Dendritic cell treated with granulocyte-macrophage colony-stimulating factor and Interleukin-4, amounts not matched to agents 40 ng/mL and 50 ng/mL, for 4 days (primary cell): ENCODE measurements around the gene TSPAN13.

Experiments used
- H3K27ac Mint-ChIP-seq: one replicate; pipeline ENCODE4 v1.8.0; 2022; ENCODE audit warnings: mild to moderate bottlenecking, mixed read lengths
- H3K27me3 Mint-ChIP-seq: one replicate; pipeline ENCODE4 v1.8.0; 2022; ENCODE audit warnings: mild to moderate bottlenecking, mixed read lengths
- H3K36me3 Mint-ChIP-seq: one replicate; pipeline ENCODE4 v1.8.0; 2022; ENCODE audit warnings: low read depth, mixed read lengths
- H3K4me1 Mint-ChIP-seq: one replicate; pipeline ENCODE4 v1.8.0; 2022; ENCODE audit warnings: low read depth, mixed read lengths
- H3K4me3 Mint-ChIP-seq: one replicate; pipeline ENCODE4 v1.8.0; 2022; ENCODE audit warnings: mild to moderate bottlenecking, moderate library complexity, mixed read lengths
- H3K9me3 Mint-ChIP-seq: one replicate; pipeline ENCODE4 v1.8.0; 2022; ENCODE audit warnings: mixed read lengths
- intact Hi-C: fragments of 100-400 bp; cut with micrococcal nuclease; formaldehyde crosslinking; loops from one replicate; pipeline ENCODE4 v1.15.0; 2022

TSPAN13 gene

DNA sequence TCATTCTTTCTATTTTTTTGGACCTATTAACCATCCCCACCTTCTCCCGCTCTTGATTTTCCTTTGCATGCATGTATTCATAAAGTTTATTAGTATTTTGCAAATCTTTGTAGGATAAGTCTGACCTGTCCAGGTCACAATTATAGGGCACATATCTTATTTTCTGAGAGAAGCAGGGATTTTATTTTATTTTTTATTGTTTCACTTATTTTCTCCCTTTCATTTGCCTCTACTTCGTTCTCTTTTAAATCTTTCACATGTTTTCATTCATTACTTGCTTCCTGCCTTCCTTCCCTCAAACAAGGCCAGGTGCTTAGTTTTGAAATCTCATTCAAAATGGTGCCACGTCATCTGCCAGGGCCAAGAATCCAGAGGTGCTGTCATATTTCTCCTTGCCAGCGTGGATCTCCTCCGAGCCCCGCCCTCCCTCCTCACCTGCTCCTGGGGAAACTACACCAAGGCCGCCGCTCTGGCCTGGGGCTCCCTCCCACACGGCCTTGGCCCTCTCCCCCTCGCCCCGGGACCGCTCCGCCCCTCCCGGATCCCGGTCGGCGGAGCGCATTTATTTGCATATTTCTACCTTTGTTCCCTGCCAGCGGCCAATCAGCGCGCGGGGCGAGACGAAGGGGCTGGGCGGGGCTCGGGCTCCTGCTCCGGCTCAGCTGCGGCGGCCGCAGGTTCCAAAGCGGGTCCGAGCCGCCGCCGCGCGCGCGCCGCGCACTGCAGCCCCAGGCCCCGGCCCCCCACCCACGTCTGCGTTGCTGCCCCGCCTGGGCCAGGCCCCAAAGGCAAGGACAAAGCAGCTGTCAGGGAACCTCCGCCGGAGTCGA, at the start of gene TSPAN13:
TSPAN13 (plus strand) TSS at position 654 of the 830 bp plus-strand sequence. CDS start 213 bp downstream, outside the sequence.
- Mint-ChIP-seq H3K9me3 (no peaks in the 10 kb centered on the region), H3K4me1 (peaks cover 24% of the 10 kb centered on the region), H3K36me3 (no peaks in the 10 kb centered on the region), H3K27me3 (peaks cover 34% of the 10 kb centered on the region), H3K4me3 (peak within 1 kb of the TSS; percentile 77), H3K27ac (no peak within 1 kb of the TSS)
- intact Hi-C loops = no loop called here

DNA sequence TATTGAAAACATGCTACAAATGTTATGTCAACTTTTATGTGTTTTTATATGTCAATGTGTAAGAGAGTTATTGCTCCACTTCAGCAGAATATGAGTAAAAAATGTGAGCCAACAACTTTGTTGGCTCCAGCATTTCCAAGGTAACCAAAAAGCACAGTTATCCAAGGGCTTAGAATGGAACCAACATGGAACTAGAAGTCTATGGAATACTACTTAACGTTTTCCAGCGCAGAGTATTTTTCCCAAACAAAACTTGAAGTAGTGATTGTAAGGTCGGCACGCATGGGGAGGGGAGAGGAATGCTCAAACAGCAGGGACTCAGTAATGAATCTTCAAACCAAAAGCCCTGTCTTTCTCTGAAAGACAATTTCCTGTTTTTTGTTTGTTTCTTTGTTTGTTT, 45.0 kb upstream of the TSPAN13 start:
- Mint-ChIP-seq H3K4me3 (no peak overlapping the region), H3K4me1 (no peaks in the 10 kb centered on the region), H3K9me3 (no peaks in the 10 kb centered on the region), H3K27ac (no peak overlapping the region), H3K36me3 (peaks cover 70% of the 10 kb centered on the region), H3K27me3 (no peaks in the 10 kb centered on the region)
- intact Hi-C loops = no loop called here

DNA sequence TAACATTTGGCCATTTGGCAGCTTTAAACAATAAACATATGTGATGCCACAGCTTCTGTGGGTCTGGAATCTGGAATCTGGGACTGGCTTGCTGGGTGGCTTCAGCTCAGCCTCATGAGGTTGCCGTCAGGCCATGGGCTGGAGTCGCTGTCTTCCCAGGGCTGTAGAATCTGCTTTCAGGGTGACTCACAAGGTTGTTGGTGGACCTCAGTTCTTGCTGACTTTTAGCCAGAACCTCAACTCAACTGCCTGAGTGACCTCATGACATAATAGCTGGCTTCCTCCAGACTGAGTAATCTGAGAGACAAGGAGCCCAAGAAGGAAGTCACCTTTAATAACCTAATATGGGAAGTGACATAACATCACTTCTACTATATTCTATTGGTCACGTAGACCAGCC, 44.6 kb upstream of the TSPAN13 start:
- Mint-ChIP-seq H3K27ac (no peak overlapping the region), H3K27me3 (no peaks in the 10 kb centered on the region), H3K9me3 (no peaks in the 10 kb centered on the region), H3K4me1 (no peaks in the 10 kb centered on the region), H3K36me3 (peaks cover 66% of the 10 kb centered on the region), H3K4me3 (no peak overlapping the region)
- intact Hi-C loops = no loop called here

DNA sequence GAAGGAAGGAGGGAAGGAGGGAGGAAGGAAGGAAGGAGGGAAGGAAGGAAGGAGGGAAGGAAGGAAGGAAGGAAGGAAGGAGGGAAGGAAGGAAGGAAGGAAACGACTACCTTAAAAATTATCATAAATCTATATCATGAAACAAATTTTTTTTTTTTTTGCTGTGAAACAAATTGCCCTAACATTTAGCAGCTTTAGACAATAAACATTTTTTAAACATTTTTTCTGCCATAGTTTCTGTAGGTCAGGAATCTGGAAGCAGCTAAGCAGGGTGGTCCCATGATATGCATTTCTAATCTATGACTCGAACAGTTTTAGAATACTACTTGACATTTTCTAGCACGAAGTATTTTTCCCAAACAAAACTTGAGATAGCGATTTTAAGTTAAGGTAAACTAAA, 42.9 kb upstream of the TSPAN13 start:
- no peak overlapping the region for H3K4me3 Mint-ChIP-seq
- intact Hi-C loops = no loop called here
- no peaks in the 10 kb centered on the region for H3K27me3 Mint-ChIP-seq
- H3K27ac Mint-ChIP-seq = peak overlapping the region; percentile 16
- peaks cover 49% of the 10 kb centered on the region for H3K36me3 Mint-ChIP-seq
- H3K4me1 Mint-ChIP-seq = no peaks in the 10 kb centered on the region
- no peaks in the 10 kb centered on the region for H3K9me3 Mint-ChIP-seq

DNA sequence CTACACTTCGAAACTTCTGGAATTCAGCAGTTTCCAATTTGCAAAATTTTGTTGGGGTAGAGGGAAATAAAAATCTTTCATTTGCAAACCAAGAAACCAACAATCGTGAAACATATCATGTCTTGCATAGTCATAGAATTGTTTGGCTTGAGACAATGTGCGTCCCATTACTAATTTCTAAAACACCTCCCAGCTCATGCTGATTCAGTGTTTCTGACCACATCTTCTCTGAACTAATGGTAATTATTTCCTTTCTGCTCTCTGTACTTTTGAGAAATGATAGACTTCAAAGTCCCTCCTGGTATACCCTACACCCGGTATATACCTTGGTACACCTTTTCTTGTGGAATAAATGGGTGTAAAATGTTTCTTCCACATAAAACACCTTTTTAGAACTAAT, 41.8 kb upstream of the TSPAN13 start:
- no peaks in the 10 kb centered on the region for H3K4me1 Mint-ChIP-seq
- H3K27ac Mint-ChIP-seq = no peak overlapping the region
- peaks cover 46% of the 10 kb centered on the region for H3K36me3 Mint-ChIP-seq
- intact Hi-C loops = no loop called here
- no peaks in the 10 kb centered on the region for H3K27me3 Mint-ChIP-seq
- H3K4me3 Mint-ChIP-seq = no peak overlapping the region
- H3K9me3 Mint-ChIP-seq = no peaks in the 10 kb centered on the region

DNA sequence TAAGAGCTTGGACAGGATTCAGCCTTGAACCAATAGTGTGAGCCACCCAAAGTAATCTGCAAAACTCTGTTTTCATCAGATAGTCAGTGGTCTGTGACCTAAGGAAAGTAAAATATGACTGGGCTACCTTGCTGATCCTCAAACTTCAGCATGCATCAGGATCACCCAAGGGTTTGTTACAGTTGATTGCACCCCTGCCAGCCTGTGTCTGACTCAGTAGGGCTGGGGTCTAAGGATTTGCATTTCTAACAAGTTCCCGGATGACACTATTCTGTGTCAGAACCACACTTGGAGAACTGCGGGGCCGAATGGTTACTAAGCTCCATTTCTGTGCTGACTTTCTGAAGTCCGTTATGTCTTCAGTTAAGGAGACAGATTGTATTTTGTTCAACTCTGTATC, 40.6 kb upstream of the TSPAN13 start:
- Mint-ChIP-seq H3K27ac (no peak overlapping the region), H3K4me1 (no peaks in the 10 kb centered on the region), H3K4me3 (no peak overlapping the region), H3K27me3 (no peaks in the 10 kb centered on the region), H3K9me3 (no peaks in the 10 kb centered on the region), H3K36me3 (peaks cover 39% of the 10 kb centered on the region)
- intact Hi-C loops = no loop called here

DNA sequence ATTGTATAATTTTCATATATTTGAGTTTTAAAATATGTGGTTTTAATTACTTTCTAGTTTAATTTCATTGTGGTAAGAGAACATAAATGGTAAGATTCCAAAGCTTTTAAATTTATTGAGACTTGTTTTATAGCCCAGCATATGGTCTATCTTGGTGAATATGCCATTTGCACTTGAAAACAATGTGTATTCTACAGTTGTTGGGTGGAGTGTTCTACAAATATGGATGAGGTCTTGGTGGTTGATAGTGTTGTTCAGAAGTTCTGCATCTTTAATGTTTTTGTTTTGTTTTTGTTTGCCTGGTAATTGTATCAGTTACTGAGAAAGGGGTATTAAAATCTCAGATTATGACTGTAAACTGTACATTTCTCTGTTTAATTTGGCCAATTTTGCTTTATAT, 37.6 kb upstream of the TSPAN13 start:
- Mint-ChIP-seq H3K9me3 (no peaks in the 10 kb centered on the region), H3K4me3 (no peak overlapping the region), H3K36me3 (peaks cover 20% of the 10 kb centered on the region), H3K4me1 (no peaks in the 10 kb centered on the region), H3K27ac (no peak overlapping the region), H3K27me3 (no peaks in the 10 kb centered on the region)
- intact Hi-C loops = no loop called here

DNA sequence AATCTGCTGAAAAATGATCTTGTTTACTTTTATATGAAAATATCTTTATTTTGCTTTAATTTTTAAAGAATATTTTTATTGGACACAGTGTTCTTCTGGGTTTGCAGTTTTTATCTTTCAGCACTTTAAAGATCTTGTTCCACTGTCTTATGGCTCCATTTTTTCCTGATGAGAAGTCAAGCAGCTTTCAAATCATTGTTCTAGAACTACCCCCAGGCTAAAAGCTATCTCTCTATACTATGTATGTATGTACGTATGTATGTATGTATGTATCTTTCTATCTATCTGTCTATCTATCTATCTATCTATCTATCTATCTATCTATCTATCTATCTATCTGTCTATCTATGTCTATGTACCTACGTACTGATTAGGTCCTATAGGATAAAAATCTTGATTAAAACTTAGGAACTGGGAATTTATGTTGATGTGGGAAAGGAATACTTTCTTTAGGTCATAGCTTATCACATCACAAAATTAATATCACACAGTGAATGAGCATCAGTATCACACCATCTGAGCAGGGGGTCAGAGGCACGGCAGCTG, 35.4 kb upstream of the TSPAN13 start:
- intact Hi-C loops = no loop called here
- no peak overlapping the region for H3K27ac Mint-ChIP-seq
- H3K27me3 Mint-ChIP-seq = no peaks in the 10 kb centered on the region
- no peaks in the 10 kb centered on the region for H3K9me3 Mint-ChIP-seq
- no peaks in the 10 kb centered on the region for H3K4me1 Mint-ChIP-seq
- peaks cover 9% of the 10 kb centered on the region for H3K36me3 Mint-ChIP-seq
- H3K4me3 Mint-ChIP-seq = no peak overlapping the region

DNA sequence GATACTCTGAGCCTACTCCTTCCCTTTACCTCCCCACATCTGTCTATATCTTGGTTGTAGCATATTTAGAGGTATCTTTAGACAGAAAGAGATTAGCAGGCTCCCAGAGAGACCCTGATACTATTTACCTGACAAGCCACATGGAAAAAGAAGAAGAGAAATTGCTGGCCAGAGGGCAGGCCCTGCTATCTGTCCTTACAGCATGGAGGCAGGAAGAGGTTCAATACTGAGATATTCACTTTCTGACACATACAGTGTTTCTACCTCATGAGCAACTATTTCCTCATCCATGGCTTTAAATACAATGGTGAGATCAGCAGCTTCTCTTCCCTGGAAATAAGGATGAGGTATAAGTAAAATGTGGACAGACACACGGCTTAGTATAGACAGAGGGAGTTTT, 33.9 kb upstream of the TSPAN13 start:
- H3K4me1 Mint-ChIP-seq = no peaks in the 10 kb centered on the region
- H3K4me3 Mint-ChIP-seq = no peak overlapping the region
- no peaks in the 10 kb centered on the region for H3K9me3 Mint-ChIP-seq
- intact Hi-C loops = no loop called here
- H3K27ac Mint-ChIP-seq = no peak overlapping the region
- peaks cover 9% of the 10 kb centered on the region for H3K36me3 Mint-ChIP-seq
- H3K27me3 Mint-ChIP-seq = no peaks in the 10 kb centered on the region

DNA sequence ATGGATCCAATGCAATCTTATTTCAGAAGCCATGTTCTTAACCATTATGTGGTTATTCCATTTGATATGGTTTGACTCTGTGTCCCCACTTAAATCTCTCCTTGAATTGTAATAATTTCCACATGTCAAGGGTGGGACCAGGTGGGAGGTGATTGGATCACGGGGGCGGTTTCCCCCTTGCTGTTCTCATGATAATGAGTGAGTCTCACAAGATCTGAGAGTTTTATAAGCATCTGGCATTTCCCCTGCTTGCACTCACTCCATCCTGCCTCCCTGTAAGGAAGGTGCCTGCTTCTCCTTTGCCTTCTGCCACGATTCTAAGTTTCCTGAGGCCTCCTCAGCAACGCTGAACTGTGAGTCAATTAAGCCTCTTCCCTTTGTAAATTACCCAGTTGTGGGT, 32.0 kb upstream of the TSPAN13 start:
- Mint-ChIP-seq H3K27me3 (no peaks in the 10 kb centered on the region), H3K4me1 (no peaks in the 10 kb centered on the region), H3K9me3 (no peaks in the 10 kb centered on the region), H3K4me3 (no peak overlapping the region), H3K27ac (no peak overlapping the region), H3K36me3 (peaks cover 3% of the 10 kb centered on the region)
- intact Hi-C loops = no loop called here

DNA sequence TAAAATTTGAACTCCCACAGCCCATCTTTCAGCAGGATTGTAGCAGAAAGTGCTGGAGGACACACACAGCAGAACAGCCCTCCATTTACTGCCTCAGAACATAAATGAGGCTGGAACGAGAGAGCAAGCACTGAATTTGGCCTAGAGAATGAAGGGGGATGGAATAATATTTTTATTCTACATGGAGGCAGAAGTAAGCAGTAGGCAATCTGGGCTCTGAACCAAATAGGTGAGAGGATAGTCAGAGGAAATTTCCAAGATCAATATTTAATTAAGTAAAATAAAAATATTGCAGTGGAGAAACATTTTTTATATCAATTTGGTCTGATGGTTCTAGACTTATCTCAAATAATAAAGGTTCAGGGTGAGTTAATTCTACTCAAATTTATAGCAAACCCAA, 29.2 kb upstream of the TSPAN13 start:
- no peak overlapping the region for H3K4me3 Mint-ChIP-seq
- no peaks in the 10 kb centered on the region for H3K4me1 Mint-ChIP-seq
- H3K36me3 Mint-ChIP-seq = no peaks in the 10 kb centered on the region
- H3K27me3 Mint-ChIP-seq = no peaks in the 10 kb centered on the region
- intact Hi-C loops = no loop called here
- H3K9me3 Mint-ChIP-seq = no peaks in the 10 kb centered on the region
- H3K27ac Mint-ChIP-seq = no peak overlapping the region

DNA sequence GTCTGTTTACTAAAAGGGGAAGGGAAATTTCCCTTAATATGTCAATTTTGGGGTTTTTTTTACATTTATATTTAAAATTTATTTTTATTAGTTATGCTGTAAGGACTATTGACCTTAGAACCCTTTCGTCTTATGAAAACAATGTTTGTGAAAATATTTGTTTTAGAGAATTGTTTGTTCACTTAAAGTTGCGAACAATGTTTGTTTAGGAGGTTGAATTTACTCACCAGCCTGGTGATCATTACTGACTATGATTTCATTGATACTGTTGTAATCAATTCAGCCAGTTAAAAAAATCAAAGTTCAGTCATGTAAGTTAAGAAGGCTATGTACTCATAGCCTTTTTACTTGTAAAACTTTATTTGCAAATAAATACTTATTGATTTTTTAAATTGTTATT, 27.4 kb upstream of the TSPAN13 start:
- Mint-ChIP-seq H3K27me3 (no peaks in the 10 kb centered on the region), H3K27ac (no peak overlapping the region), H3K9me3 (no peaks in the 10 kb centered on the region), H3K4me1 (peaks cover 4% of the 10 kb centered on the region), H3K36me3 (no peaks in the 10 kb centered on the region), H3K4me3 (no peak overlapping the region)
- intact Hi-C loops = no loop called here

DNA sequence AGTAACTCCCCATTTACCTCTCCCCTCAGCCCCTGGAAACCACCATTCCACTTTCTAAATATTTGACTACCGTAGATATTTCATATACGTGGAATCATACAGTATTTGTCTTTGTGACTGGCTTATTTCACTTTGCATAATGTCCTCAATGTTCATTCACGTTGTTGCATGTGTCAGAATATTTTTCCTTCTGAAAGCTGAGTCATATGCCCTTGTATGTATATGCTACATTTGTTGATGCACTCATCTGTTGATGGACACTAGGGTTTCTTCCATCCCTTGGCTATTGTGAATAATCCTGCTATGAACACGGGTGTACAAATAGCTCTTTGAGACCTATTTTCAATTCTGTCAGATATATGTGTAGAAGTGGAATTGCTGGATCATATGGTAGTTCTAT, 25.8 kb upstream of the TSPAN13 start:
- Mint-ChIP-seq H3K9me3 (no peaks in the 10 kb centered on the region), H3K27ac (no peak overlapping the region), H3K4me1 (peaks cover 6% of the 10 kb centered on the region), H3K36me3 (no peaks in the 10 kb centered on the region), H3K27me3 (no peaks in the 10 kb centered on the region), H3K4me3 (no peak overlapping the region)
- intact Hi-C loops = no loop called here

DNA sequence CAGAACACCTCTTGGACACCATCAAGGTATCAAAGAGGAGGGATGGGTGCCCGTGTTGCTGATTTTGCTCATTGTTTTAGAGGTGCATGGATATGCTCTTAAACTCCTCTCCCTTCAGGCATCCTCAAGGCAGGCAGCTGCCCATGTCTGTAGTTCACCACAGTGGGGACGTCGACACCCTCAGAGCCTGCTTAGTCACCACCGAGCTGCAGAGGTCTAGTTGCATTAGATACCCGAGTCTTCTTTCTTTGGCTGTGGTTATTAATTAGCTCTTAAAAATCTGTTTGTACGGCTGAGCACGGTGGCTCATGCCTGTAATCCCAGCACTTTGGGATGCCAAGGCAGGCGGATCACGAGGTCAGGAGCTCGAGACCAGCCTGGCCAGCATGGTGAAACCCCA, 24.7 kb upstream of the TSPAN13 start:
- H3K4me1 Mint-ChIP-seq = peaks cover 7% of the 10 kb centered on the region
- no peak overlapping the region for H3K27ac Mint-ChIP-seq
- intact Hi-C loops = no loop called here
- no peaks in the 10 kb centered on the region for H3K36me3 Mint-ChIP-seq
- no peak overlapping the region for H3K4me3 Mint-ChIP-seq
- H3K9me3 Mint-ChIP-seq = no peaks in the 10 kb centered on the region
- no peaks in the 10 kb centered on the region for H3K27me3 Mint-ChIP-seq

DNA sequence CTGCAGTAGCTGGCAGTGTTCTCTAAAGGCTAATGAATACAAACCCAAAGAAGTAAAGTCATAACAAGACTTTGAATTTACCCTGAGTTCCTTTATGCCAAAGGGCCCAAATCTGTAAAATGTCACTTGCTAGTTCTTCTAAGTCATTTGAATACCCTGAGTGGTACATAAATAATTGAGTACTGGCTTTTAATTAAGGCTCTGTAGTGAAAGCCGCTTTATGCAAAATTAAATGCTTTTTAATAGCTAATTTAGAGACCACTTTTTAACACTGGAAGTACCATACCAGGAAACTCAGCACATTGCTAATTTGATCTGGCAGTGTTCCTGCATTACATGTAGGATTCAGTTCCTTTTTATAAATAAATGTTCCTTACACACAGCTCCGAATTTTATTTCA, 24.0 kb upstream of the TSPAN13 start:
- intact Hi-C loops = no loop called here
- H3K36me3 Mint-ChIP-seq = no peaks in the 10 kb centered on the region

More for the DNA sequence above, 24.0 kb upstream of the TSPAN13 start:
- H3K4me3 Mint-ChIP-seq = no peak overlapping the region
- peaks cover 13% of the 10 kb centered on the region for H3K4me1 Mint-ChIP-seq
- no peaks in the 10 kb centered on the region for H3K27me3 Mint-ChIP-seq
- no peak overlapping the region for H3K27ac Mint-ChIP-seq
- H3K9me3 Mint-ChIP-seq = no peaks in the 10 kb centered on the region
